Uterus (tissue), 4 donors: ENCODE measurements around the gene IRF7. TPM values are rescaled to one million over a fixed set of nuclear protein-coding genes. Genes with fewer than 3 reads are reported as not detected.
"Not testable (repeated sequence)": the region's sequence is repeated elsewhere in the genome, so short reads cannot be mapped to it uniquely, and the experiment has no call there.

Source experiments
- DNase-seq, 2 donors: peaks; one replicate each; pipeline ENCODE4 v3.0.0-alpha.2; 2019 to 2020
- H3K27ac ChIP-seq, 2 donors: fragments of 200-600 bp; sonication (generic); 1 replicate in 1 of 2; 2 replicates in 1 of 2; pipeline ENCODE4 v1.5.1; 2016 to 2018
- H3K27me3 ChIP-seq, 2 donors: fragments of 200-600 bp; sonication (generic); one replicate each; pipeline ENCODE4 v1.5.1; 2018 to 2019; ENCODE audit warnings: control low read depth in 1 of 2
- H3K36me3 ChIP-seq, 2 donors: fragments of 200-600 bp; sonication (generic); one replicate each; pipeline ENCODE4 v1.5.1; 2019; ENCODE audit warnings: control low read depth in 1 of 2
- H3K4me1 ChIP-seq, 2 donors: fragments of 200-600 bp; sonication (generic); one replicate each; pipeline ENCODE4 v1.5.1; 2018 to 2019; ENCODE audit warnings: control low read depth in 1 of 2
- H3K4me3 ChIP-seq, 2 donors: fragments of 200-600 bp; sonication (generic); 1 replicate in 1 of 2; 2 replicates in 1 of 2; pipeline ENCODE4 v1.5.1; 2018 to 2019; ENCODE audit warnings: mild to moderate bottlenecking in 1 of 2
- H3K9me3 ChIP-seq, 2 donors: fragments of 200-600 bp; sonication (generic); one replicate each; pipeline ENCODE4 v1.5.1; 2019; ENCODE audit warnings: control low read depth in 1 of 2
- POLR2A ChIP-seq, 2 donors: fragments of 450-650 bp; IDR thresholded peaks; one replicate each; pipeline ENCODE4 v1.6.1; 2016; ENCODE audit warnings: antibody characterized with exemption in 2 of 2, mild to moderate bottlenecking in 1 of 2, moderate library complexity in 1 of 2
- intact Hi-C: fragments of 100-400 bp; cut with DNase I; formaldehyde crosslinking; loops from one replicate; pipeline ENCODE4 v1.15.1; 2023; ENCODE audit warnings: low total_unique reads
- total RNA-seq, 4 donors: library from RNA; depleted of rRNA in 3 of 4; stranded (reverse); fragments of >200 nt in 3 of 4; gene quantifications; one replicate each; pipeline versions ENCODE4 v1.1.0 to v1.2.4, GENCODE V29; 2014 to 2023
- TF ChIP-seq, protein P1 (sequence below), 4 experiments: fragments of 200-600 bp in 2 of 4; fragments of 450-650 bp in 2 of 4; sonication (generic) in 2 of 4; IDR thresholded peaks; one replicate each; pipeline ENCODE4 v1.5.1; 2016 to 2019; ENCODE audit warnings: antibody characterized with exemption in 4 of 4, mild to moderate bottlenecking in 2 of 4, moderate library complexity in 1 of 4
- donor health status: DM: yes; HTN: yes; CAD: no.

Gene IRF7
- total RNA-seq, 4 donors from 2014 or later = 9.1 to 33.6 (median 13.1) TPM

DNA sequence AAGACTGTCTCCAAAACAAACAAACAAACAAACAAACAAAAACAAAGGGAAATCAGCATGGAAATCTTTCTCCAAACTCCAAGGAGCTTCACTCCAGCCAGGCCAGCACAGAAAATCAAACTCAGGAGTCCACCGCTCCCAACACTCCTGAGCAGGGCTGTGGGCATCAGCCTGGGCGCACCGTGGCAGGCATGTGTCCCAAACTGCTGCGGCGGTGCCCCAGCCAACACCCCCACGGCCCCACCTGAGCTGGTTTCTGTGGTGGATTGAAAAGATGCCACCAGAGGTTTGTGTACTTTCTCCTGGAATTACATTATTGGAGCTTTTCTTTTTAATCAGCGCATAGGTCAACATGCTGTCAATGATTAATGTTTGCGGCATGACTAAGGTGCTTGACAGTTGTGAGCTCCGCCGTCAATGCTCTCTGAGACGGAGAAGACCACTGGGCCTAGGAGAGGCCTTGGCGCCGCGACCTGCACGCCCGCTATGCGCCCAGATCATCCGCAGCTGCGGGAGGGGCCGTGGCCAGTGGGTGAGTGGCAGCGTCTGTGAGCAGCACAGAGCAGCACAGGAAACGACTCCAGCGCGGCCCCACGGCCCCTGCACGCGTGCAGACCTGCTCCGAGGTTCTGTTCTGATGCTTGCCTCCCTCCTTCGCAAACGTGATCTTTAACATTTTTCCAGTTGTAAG is 39.4 kb upstream of the IRF7 start:
- TF ChIP-seq, protein P1, sequence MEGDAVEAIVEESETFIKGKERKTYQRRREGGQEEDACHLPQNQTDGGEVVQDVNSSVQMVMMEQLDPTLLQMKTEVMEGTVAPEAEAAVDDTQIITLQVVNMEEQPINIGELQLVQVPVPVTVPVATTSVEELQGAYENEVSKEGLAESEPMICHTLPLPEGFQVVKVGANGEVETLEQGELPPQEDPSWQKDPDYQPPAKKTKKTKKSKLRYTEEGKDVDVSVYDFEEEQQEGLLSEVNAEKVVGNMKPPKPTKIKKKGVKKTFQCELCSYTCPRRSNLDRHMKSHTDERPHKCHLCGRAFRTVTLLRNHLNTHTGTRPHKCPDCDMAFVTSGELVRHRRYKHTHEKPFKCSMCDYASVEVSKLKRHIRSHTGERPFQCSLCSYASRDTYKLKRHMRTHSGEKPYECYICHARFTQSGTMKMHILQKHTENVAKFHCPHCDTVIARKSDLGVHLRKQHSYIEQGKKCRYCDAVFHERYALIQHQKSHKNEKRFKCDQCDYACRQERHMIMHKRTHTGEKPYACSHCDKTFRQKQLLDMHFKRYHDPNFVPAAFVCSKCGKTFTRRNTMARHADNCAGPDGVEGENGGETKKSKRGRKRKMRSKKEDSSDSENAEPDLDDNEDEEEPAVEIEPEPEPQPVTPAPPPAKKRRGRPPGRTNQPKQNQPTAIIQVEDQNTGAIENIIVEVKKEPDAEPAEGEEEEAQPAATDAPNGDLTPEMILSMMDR (IDR thresholded peaks at IDR 0.05) = no peak
- no peak for TF ChIP-seq POLR2A (IDR thresholded peaks at IDR 0.05)
- Histone ChIP-seq H3K27me3 (no peaks in the 10 kb centered on the region), H3K9me3 (no peaks in the 10 kb centered on the region), H3K4me1 (no peaks in the 10 kb centered on the region), H3K36me3 (no peaks in the 10 kb centered on the region), H3K4me3 (no peak overlapping the region), H3K27ac (no peak overlapping the region)
- no peak for DNase-seq
- intact Hi-C loops = no loop called here

DNA sequence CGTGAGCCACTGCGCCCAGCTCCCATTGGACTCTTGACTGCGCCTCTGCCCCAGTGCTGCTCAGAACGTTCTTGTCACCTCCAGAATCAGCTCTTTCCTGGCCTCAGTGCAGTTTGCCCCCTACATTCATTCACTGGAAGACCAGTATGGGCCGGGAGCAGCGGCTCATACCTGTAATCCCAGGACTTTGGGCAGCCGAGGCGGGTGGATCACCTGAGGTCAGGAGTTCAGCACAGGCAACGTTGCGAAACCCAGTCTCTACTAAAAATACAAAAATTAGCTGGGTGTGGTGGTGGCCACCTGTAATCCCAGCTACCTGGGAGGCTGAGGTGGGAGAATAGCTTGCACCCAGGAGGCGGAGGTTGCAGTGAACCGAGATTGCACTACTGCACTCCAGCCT is 38.7 kb upstream of the IRF7 start:
- intact Hi-C loops, H3K4me3 ChIP-seq, H3K27me3 ChIP-seq, H3K27ac ChIP-seq, H3K4me1 ChIP-seq, H3K9me3 ChIP-seq, H3K36me3 ChIP-seq, DNase-seq: not testable (repeated sequence)

DNA sequence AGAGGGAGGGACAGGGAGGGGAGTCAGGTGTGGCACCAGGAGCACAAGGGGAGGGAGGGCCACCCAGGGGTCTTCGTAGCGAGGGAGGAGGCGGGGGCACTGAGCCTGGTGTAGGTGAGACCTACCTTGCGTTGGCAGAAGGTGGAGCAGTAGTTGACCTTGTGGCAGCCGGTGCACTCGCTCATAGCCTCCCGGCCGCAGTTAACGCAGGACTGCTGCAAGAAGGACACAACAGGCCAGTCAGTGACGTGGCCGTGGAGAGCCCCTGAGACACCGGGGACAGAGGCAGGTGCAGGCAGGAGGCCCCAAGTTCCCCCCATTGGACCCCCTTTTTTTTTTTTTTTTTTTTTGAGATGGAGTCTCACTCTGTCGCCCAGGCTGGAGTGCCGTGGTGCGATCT is 38.1 kb upstream of the IRF7 start:
- intact Hi-C loops = no loop called here
- DNase-seq = no peak
- Histone ChIP-seq H3K9me3 (no peaks in the 10 kb centered on the region), H3K27ac (no peak overlapping the region), H3K27me3 (no peaks in the 10 kb centered on the region), H3K4me1 (no peaks in the 10 kb centered on the region), H3K36me3 (no peaks in the 10 kb centered on the region), H3K4me3 (no peak overlapping the region)
- TF ChIP-seq, protein P1 (IDR thresholded peaks at IDR 0.05) = no peak
- TF ChIP-seq POLR2A (IDR thresholded peaks at IDR 0.05) = no peak

DNA sequence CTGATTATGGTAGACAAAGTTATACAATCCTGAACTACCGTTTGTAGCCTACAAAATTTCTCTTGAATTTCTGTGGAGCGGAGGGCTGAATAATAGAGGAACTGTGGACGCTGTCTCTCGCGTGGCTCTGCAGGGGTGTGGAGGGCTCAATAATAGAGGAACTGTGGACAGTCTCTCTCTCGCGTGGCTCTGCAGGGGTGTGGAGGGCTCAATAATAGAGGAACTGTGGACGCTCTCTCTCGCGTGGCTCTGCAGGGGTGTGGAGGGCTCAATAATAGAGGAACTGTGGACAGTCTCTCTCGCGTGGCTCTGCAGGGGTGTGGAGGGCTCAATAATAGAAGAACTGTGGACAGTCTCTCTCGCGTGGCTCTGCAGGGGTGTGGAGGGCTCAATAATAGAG is 37.4 kb upstream of the IRF7 start:
- DNase-seq, H3K36me3 ChIP-seq, intact Hi-C loops, H3K27ac ChIP-seq, H3K9me3 ChIP-seq, H3K27me3 ChIP-seq, H3K4me3 ChIP-seq, H3K4me1 ChIP-seq: not testable (repeated sequence)

DNA sequence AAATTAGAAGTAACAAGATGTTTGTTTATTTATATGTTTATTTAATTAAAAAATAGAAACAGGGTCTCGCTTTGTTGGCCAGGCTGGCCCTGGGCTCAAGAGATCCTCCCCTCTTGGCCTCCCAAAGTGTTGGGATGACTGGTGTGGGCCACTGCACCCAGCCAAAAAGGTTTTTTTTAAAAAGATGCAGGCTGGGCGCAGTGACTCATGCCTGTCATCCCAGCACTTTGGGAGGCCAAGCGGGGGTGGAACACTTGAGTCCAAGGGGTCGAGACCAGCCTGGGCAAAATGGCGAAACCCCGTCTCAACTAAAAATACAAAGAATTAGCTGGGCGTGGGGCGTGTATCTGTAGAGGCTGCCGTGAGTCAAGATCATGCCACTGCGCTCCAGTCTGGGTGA is 34.7 kb upstream of the IRF7 start:
- Histone ChIP-seq H3K36me3 (no peaks in the 10 kb centered on the region), H3K9me3 (no peaks in the 10 kb centered on the region), H3K4me3 (no peak overlapping the region), H3K27ac (no peak overlapping the region), H3K27me3 (no peaks in the 10 kb centered on the region), H3K4me1 (no peaks in the 10 kb centered on the region)
- intact Hi-C loops = no loop called here
- no peak for DNase-seq
- TF ChIP-seq, protein P1 (IDR thresholded peaks at IDR 0.05) = no peak
- TF ChIP-seq POLR2A (IDR thresholded peaks at IDR 0.05) = no peak

DNA sequence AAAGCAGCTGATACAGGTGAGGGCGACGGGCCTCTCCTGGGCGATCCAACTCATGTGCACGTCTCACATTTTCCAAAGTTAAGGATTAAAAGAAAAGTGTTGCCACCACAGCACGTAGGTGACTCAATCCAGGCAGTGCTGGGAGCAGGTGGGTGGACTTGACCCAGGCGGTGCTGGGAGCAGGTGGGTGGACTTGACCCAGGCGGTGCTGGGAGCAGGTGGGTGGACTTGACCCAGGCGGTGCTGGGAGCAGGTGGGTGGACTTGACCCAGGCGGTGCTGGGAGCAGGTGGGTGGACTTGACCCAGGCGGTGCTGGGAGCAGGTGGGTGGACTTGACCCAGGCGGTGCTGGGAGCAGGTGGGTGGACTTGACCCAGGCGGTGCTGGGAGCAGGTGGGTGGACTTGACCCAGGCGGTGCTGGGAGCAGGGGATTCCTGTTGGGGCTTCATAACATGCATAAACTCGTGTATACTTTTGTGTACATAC is 32.0 kb upstream of the IRF7 start:
- DNase-seq, H3K4me1 ChIP-seq, H3K4me3 ChIP-seq, H3K27ac ChIP-seq, H3K27me3 ChIP-seq, H3K9me3 ChIP-seq, intact Hi-C loops, H3K36me3 ChIP-seq: not testable (repeated sequence)

DNA sequence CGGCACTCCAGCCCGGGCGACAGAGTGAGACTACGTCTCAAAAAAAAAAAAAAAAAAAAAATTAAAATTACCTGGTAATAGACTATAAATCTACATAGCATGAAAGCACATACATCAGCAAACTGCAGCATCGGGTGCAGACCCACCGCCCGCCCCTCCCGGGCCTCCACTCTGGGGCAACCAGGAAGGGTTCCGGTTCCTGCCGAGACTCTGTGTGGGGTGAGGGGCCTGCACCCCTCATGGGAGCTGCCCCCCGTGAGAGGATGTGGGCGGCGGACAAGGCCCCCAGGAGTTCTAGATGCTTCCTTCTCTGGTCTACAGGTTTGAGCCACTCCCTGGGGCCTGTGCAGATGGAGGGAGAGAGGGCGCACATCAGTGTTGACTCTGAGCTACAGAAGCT is 30.5 kb upstream of the IRF7 start:
- no peak for DNase-seq
- Histone ChIP-seq H3K4me3 (no peak overlapping the region), H3K27ac (no peak overlapping the region), H3K27me3 (no peaks in the 10 kb centered on the region), H3K4me1 (no peaks in the 10 kb centered on the region), H3K9me3 (no peaks in the 10 kb centered on the region), H3K36me3 (no peaks in the 10 kb centered on the region)
- intact Hi-C loops = no loop called here
- no peak for TF ChIP-seq POLR2A (IDR thresholded peaks at IDR 0.05)
- TF ChIP-seq, protein P1 (IDR thresholded peaks at IDR 0.05) = no peak
